Astrocyte of the cerebellum (primary cell): ENCODE results near the gene SLC6A4.
"Not testable (repeated sequence)": the region's sequence is repeated elsewhere in the genome, so short reads cannot be mapped to it uniquely, and the experiment has no call there.

ENCODE experiments used
- DNase-seq: peaks from one replicate; pipeline ENCODE4 v3.0.0-alpha.2; 2011; ENCODE audit warnings: low read depth
- H3K4me3 ChIP-seq: 2 replicates; pipeline ENCODE4 v1.5.1; 2011; ENCODE audit warnings: mild to moderate bottlenecking, low read depth, low read length, moderate library complexity
- in situ Hi-C: cut with HindIII; loops from 2 replicates; pipeline ENCODE4 v1.10.0; 2017; ENCODE audit warnings: low sequenced_read_pairs
- TF ChIP-seq, protein P1 (sequence below): IDR thresholded peaks from 2 replicates; pipeline ENCODE4 v1.5.1; 2012; ENCODE audit warnings: low read length, low read depth, moderate library complexity, mild to moderate bottlenecking; ENCODE audit errors: missing control alignments

The SLC6A4 gene

DNA sequence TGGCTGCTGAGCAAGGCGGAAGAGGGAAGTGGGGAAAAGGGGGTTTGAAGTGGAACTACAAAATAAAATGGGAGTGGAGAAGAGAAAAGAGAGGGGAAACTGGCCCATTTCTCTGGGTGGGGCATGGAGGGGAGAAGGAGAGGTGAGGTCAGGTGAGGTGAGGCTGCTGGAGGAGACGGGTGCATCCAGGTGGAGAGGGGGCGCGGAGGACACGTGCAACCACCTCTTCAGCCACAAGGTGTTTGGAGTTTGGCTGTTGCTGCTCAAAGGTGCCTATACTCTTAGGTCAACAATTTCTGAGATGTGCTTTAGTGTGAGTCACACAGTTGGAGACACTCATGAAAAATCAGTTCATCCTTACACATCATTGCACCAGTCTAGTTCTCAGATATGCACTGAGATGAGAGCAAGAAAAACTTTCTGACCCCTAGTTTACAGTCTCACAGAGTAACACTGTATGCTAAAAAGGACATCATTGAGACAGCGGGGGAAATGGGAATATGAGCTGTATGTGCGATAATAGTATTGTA lies 4.8 kb downstream of the SLC6A4 start:
- no peak for DNase-seq
- in situ Hi-C loops, result loop anchor here (5.0 kb wide), 1 partner anchor 97 kb away; no protein-coding TSS in a partner anchor
- TF ChIP-seq, protein P1, sequence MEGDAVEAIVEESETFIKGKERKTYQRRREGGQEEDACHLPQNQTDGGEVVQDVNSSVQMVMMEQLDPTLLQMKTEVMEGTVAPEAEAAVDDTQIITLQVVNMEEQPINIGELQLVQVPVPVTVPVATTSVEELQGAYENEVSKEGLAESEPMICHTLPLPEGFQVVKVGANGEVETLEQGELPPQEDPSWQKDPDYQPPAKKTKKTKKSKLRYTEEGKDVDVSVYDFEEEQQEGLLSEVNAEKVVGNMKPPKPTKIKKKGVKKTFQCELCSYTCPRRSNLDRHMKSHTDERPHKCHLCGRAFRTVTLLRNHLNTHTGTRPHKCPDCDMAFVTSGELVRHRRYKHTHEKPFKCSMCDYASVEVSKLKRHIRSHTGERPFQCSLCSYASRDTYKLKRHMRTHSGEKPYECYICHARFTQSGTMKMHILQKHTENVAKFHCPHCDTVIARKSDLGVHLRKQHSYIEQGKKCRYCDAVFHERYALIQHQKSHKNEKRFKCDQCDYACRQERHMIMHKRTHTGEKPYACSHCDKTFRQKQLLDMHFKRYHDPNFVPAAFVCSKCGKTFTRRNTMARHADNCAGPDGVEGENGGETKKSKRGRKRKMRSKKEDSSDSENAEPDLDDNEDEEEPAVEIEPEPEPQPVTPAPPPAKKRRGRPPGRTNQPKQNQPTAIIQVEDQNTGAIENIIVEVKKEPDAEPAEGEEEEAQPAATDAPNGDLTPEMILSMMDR, result no peak
- H3K4me3 ChIP-seq, result no peak overlapping the region

- not testable (repeated sequence) for H3K4me3 ChIP-seq, DNase-seq
- in situ Hi-C loops, result loop anchor here (5.0 kb wide), 1 partner anchor 97 kb away; no protein-coding TSS in a partner anchor
Measured at GRCh38 chr17:30230009-30230408, 5.5 kb downstream of the SLC6A4 start.

GRCh38 chr17:30229012-30229411 lies 6.5 kb downstream of the SLC6A4 start:
- H3K4me3 ChIP-seq, result no peak overlapping the region
- TF ChIP-seq, protein P1, result no peak
- DNase-seq, result no peak
- in situ Hi-C loops, result no loop called here

GRCh38 chr17:30228011-30228410 lies 7.5 kb downstream of the SLC6A4 start:
- no peak overlapping the region for H3K4me3 ChIP-seq
- no peak for DNase-seq
- TF ChIP-seq, protein P1, result no peak
- in situ Hi-C loops, result no loop called here

DNA sequence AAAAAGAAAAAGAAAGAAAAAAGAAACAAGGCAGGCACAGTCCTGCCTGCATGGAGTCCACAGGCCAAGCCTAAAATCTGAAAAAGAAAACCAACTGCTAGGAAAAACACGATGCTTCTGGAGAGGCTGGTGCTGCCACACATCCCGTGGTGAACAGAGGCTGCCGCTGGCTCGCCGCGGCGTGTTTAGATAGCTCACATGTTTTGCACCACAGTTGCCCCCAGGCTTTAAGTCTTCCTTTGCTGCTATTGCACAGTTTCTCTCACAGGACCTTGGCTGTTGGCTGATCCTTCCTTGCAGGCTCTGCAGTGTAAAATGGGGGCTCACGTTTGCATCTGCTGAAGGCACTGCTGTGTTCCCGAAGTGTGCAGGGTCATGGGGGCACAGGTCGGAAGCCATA lies 8.6 kb downstream of the SLC6A4 start:
- DNase-seq, result no peak
- in situ Hi-C loops, result no loop called here
- TF ChIP-seq, protein P1, result no peak
- H3K4me3 ChIP-seq, result no peak overlapping the region

- in situ Hi-C loops, result no loop called here
- no peak for DNase-seq
- TF ChIP-seq, protein P1, result no peak
- no peak overlapping the region for H3K4me3 ChIP-seq
Measured at GRCh38 chr17:30225919-30226553, 9.5 kb downstream of the SLC6A4 start.

DNA sequence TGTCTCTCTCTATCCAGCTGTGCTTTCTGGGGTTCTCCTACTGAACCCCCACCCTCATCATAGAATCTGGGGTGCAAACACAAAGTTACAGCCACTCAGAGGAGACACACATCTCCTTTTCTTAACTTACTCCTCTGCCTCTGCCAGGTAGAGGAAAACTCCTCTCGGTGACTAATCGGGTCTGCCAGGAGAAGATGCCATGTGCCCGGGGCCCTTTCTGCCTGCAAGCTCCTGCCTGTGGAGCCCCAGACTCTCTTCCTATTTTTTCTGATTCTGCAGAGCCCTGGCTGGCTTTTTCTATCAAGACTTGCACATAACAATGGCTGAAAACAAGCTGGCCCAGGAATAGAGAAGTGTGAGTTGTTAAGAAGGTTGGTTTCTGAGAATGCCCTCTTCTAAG lies 10.4 kb downstream of the SLC6A4 start:
- DNase-seq, result no peak
- TF ChIP-seq, protein P1, result no peak
- H3K4me3 ChIP-seq, result no peak overlapping the region
- in situ Hi-C loops, result no loop called here
